Esophagus squamous epithelium (tissue), 5 donors: Measurements from ENCODE around the gene ACTN2. TPM values are rescaled to one million over a fixed set of nuclear protein-coding genes. Genes with fewer than 3 reads are reported as not detected.
"Not testable (repeated sequence)": the region's sequence is repeated elsewhere in the genome, so short reads cannot be mapped to it uniquely, and the experiment has no call there.

Source experiments
- DNase-seq: peaks from one replicate; lab custom pipeline; 2025; lab: John Stamatoyannopoulos, UW
- H3K27ac ChIP-seq, 4 donors: fragments of 200-600 bp; sonication (generic); one replicate each; pipeline ENCODE4 v1.5.1; 2016 to 2019; ENCODE audit warnings: mild to moderate bottlenecking in 1 of 4
- H3K27me3 ChIP-seq, 4 donors: fragments of 200-600 bp; sonication (generic); 1 replicate in 3 of 4; 2 replicates in 1 of 4; pipeline versions ENCODE4 v1.5.1 to v1.6.0; 2017 to 2021; ENCODE audit warnings: antibody characterized with exemption in 1 of 4
- H3K36me3 ChIP-seq, 3 donors: fragments of 200-600 bp; sonication (generic); one replicate each; pipeline ENCODE4 v1.5.1; 2016 to 2019
- H3K4me1 ChIP-seq, 3 donors: fragments of 200-600 bp; sonication (generic); one replicate each; pipeline ENCODE4 v1.5.1; 2017 to 2019
- H3K4me3 ChIP-seq, 4 donors: fragments of 200-600 bp; sonication (generic); 1 replicate in 3 of 4; 2 replicates in 1 of 4; pipeline ENCODE4 v1.5.1; 2016 to 2019; ENCODE audit warnings: mild to moderate bottlenecking in 2 of 4, moderate library complexity in 1 of 4
- H3K9me3 ChIP-seq, 3 donors: fragments of 200-600 bp; sonication (generic); one replicate each; pipeline ENCODE4 v1.5.1; 2016 to 2019
- POLR2A ChIP-seq, 4 donors: fragments of 450-650 bp; IDR thresholded peaks; one replicate each; pipeline ENCODE4 v1.6.1; 2017; ENCODE audit warnings: antibody characterized with exemption in 4 of 4, mild to moderate bottlenecking in 4 of 4, moderate library complexity in 3 of 4
- WGBS, 2 donors: methylation state at CpG; one replicate each; pipeline ENCODE4 v1.1.5; 2018; 5-methylcytosine and 5-hydroxymethylcytosine counted together
- intact Hi-C: fragments of 100-400 bp; cut with DNase I; formaldehyde crosslinking; loops from one replicate; pipeline ENCODE4 v1.15.0; 2022
- total RNA-seq, 4 donors: library from RNA; depleted of rRNA; stranded (reverse); fragments of >200 nt; gene quantifications; one replicate each; pipeline ENCODE4 v1.1.0, GENCODE V29; 2016
- TF ChIP-seq, protein P1 (sequence below), 6 experiments: fragments of 450-650 bp in 4 of 6; fragments of 200-600 bp in 2 of 6; sonication (generic) in 2 of 6; IDR thresholded peaks; one replicate each; pipeline ENCODE4 v1.5.1; 2016 to 2019; ENCODE audit warnings: antibody characterized with exemption in 6 of 6, mild to moderate bottlenecking in 4 of 6, moderate library complexity in 4 of 6
- donor health status: DM: yes; HTN: yes; CAD: no.

ACTN2 gene
- total RNA-seq, 4 donors from 2014 or later, result 0.47 to 1.3 TPM; not detected in 2

- no peaks in the 10 kb centered on the region for H3K36me3 ChIP-seq
- H3K9me3 ChIP-seq, result no peaks in the 10 kb centered on the region
- H3K4me3 ChIP-seq, result no peak overlapping the region
- no peaks in the 10 kb centered on the region for H3K27me3 ChIP-seq
- H3K27ac ChIP-seq, result no peak overlapping the region
- no peak for DNase-seq
- WGBS, 2 donors, result 35 to 48% methylated on average over 1 of the region's 1 CpG
- intact Hi-C loops, result no loop called here
- TF ChIP-seq POLR2A (IDR thresholded peaks at IDR 0.05), result no peak
- TF ChIP-seq, protein P1, sequence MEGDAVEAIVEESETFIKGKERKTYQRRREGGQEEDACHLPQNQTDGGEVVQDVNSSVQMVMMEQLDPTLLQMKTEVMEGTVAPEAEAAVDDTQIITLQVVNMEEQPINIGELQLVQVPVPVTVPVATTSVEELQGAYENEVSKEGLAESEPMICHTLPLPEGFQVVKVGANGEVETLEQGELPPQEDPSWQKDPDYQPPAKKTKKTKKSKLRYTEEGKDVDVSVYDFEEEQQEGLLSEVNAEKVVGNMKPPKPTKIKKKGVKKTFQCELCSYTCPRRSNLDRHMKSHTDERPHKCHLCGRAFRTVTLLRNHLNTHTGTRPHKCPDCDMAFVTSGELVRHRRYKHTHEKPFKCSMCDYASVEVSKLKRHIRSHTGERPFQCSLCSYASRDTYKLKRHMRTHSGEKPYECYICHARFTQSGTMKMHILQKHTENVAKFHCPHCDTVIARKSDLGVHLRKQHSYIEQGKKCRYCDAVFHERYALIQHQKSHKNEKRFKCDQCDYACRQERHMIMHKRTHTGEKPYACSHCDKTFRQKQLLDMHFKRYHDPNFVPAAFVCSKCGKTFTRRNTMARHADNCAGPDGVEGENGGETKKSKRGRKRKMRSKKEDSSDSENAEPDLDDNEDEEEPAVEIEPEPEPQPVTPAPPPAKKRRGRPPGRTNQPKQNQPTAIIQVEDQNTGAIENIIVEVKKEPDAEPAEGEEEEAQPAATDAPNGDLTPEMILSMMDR (IDR thresholded peaks at IDR 0.05), result no peak
- no peaks in the 10 kb centered on the region for H3K4me1 ChIP-seq
These were observed 31.8 kb upstream of the ACTN2 start for GRCh38 chr1:236654511-236654910.

DNA sequence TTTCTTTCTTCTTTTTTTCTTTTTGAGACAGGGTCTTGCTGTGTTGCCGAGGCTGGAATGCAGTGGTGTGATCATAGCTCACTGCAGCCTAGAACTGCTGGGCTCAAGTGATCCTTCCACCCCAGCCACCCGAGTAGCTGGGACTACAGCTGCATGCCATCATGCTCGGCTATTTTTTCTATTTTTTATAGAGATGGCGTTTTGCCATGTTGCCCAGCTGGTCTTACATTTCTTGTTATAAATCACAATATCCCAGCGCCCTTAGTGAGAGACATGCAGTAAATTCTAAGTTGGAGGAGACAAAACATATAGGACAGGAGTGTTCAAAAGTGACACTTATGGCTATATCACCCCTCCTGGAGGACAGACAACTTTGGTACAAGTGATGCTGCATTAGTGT is 31.3 kb upstream of the ACTN2 start:
- intact Hi-C loops, result no loop called here
- DNase-seq, result no peak
- no peaks in the 10 kb centered on the region for H3K36me3 ChIP-seq
- no peaks in the 10 kb centered on the region for H3K9me3 ChIP-seq
- H3K27ac ChIP-seq, result no peak overlapping the region
- no peak for TF ChIP-seq POLR2A (IDR thresholded peaks at IDR 0.05)
- TF ChIP-seq, protein P1 (IDR thresholded peaks at IDR 0.05), result no peak
- H3K4me3 ChIP-seq, result no peak overlapping the region
- H3K27me3 ChIP-seq, result no peaks in the 10 kb centered on the region
- 27 to 32% methylated on average over 5 of the region's 5 CpGs for WGBS, 2 donors
- H3K4me1 ChIP-seq, result no peaks in the 10 kb centered on the region

- TF ChIP-seq POLR2A (IDR thresholded peaks at IDR 0.05), result no peak
- TF ChIP-seq, protein P1 (IDR thresholded peaks at IDR 0.05), result no peak
- intact Hi-C loops, result no loop called here
- Histone ChIP-seq H3K4me3 (no peak overlapping the region), H3K9me3 (no peaks in the 10 kb centered on the region), H3K27ac (no peak overlapping the region), H3K27me3 (no peaks in the 10 kb centered on the region), H3K4me1 (no peaks in the 10 kb centered on the region), H3K36me3 (no peaks in the 10 kb centered on the region)
- 85 to 89% methylated on average over 6 to 7 of the region's 8 CpGs for WGBS, 2 donors
- DNase-seq, result no peak
These were observed 28.9 kb upstream of the ACTN2 start for GRCh38 chr1:236657398-236657797.

GRCh38 chr1:236659792-236660587 is 26.3 kb upstream of the ACTN2 start:
- intact Hi-C loops, result no loop called here
- Histone ChIP-seq H3K4me3 (no peak overlapping the region), H3K27ac (no peak overlapping the region), H3K36me3 (no peaks in the 10 kb centered on the region), H3K4me1 (no peaks in the 10 kb centered on the region), H3K27me3 (no peaks in the 10 kb centered on the region), H3K9me3 (no peaks in the 10 kb centered on the region)
- WGBS, 2 donors, result 67 to 86% methylated on average over 11 to 12 of the region's 12 CpGs
- DNase-seq, result no peak
- no peak for TF ChIP-seq POLR2A (IDR thresholded peaks at IDR 0.05)
- TF ChIP-seq, protein P1 (IDR thresholded peaks at IDR 0.05), result no peak

DNA sequence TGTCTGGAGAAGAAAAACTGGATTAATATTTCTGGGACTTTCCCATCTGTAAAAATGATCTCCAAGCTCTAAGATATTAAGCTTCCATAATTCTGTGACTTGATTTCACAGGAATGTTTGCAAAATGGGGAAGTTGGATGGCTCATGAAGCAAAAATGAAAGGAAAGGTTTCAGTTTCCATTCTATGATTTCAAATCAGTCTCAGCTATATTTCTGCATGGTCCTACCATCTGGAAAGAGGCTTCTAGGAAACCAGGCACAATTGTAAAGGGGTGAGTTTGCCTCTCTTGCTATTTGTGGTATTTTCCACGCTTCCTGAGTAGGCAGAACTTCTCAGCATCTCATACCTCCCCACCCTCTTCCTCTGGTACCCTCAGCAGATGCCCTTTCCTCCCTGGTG is 22.4 kb upstream of the ACTN2 start:
- Histone ChIP-seq H3K9me3 (no peaks in the 10 kb centered on the region), H3K36me3 (no peaks in the 10 kb centered on the region), H3K4me1 (no peaks in the 10 kb centered on the region), H3K27me3 (no peaks in the 10 kb centered on the region), H3K4me3 (no peak overlapping the region), H3K27ac (no peak overlapping the region)
- no peak for DNase-seq
- intact Hi-C loops, result no loop called here
- no peak for TF ChIP-seq POLR2A (IDR thresholded peaks at IDR 0.05)
- TF ChIP-seq, protein P1 (IDR thresholded peaks at IDR 0.05), result no peak
- WGBS, 2 donors, result 36 to 64% methylated on average over 1 of the region's 1 CpG

GRCh38 chr1:236668909-236669308 is 17.4 kb upstream of the ACTN2 start:
- DNase-seq, H3K4me3 ChIP-seq, H3K9me3 ChIP-seq, H3K4me1 ChIP-seq, H3K27me3 ChIP-seq, H3K27ac ChIP-seq, H3K36me3 ChIP-seq, intact Hi-C loops: not testable (repeated sequence)
- WGBS, 2 donors, result 87 to 97% methylated on average over 5 of the region's 5 CpGs
